Fibroblast of lung (primary cell): ENCODE data around the gene RAB43. TPM values are rescaled to one million over a fixed set of nuclear protein-coding genes. Genes with fewer than 3 reads are reported as not detected.

Source experiments
- DNase-seq, 2 donors: peaks; one replicate each; pipeline versions ENCODE4 v3.0.0 to v3.0.0-alpha.2; 2010; ENCODE audit warnings: low read depth in 2 of 2
- H2AFZ ChIP-seq: 2 replicates; pipeline ENCODE4 v1.5.1; 2012; ENCODE audit warnings: low read length, control low read depth, inconsistent platforms
- H3K27ac ChIP-seq: 2 replicates; pipeline ENCODE4 v1.5.1; 2011; ENCODE audit warnings: low read length, control low read depth; ENCODE audit not compliant: insufficient read depth
- H3K27me3 ChIP-seq: 2 replicates; pipeline ENCODE4 v1.5.1; 2011; ENCODE audit warnings: mild to moderate bottlenecking, low read length; ENCODE audit not compliant: control insufficient read depth, insufficient read depth
- H3K36me3 ChIP-seq: 2 replicates; pipeline ENCODE4 v1.5.1; 2011; ENCODE audit warnings: low read length; ENCODE audit not compliant: control insufficient read depth, insufficient read depth
- H3K4me1 ChIP-seq: 2 replicates; pipeline ENCODE4 v1.5.1; 2011; ENCODE audit warnings: low read length; ENCODE audit not compliant: control insufficient read depth, insufficient read depth; ENCODE audit errors: extremely low read depth
- H3K4me2 ChIP-seq: 2 replicates; pipeline ENCODE4 v1.5.1; 2011; ENCODE audit warnings: low read length, control low read depth; ENCODE audit not compliant: insufficient read depth; ENCODE audit errors: extremely low read depth
- H3K4me3 ChIP-seq, 4 experiments: fragments of 200-600 bp in 1 of 4; sonication (generic) in 1 of 4; replicated peaks in 1 of 4; 2 replicates each; pipeline ENCODE4 v1.5.1; 2011 to 2016; ENCODE audit warnings: low read length in 4 of 4, low read depth in 3 of 4, mild to moderate bottlenecking in 3 of 4, control low read depth in 2 of 4, inconsistent platforms in 1 of 4, mixed read lengths in 1 of 4; ENCODE audit not compliant: insufficient read depth in 1 of 4; ENCODE audit errors: control extremely low read depth in 1 of 4
- H3K79me2 ChIP-seq: 2 replicates; pipeline ENCODE4 v1.5.1; 2012; ENCODE audit warnings: mild to moderate bottlenecking, low read length, inconsistent platforms; ENCODE audit not compliant: control insufficient read depth, insufficient read depth
- H3K9ac ChIP-seq: 2 replicates; pipeline ENCODE4 v1.5.1; 2011; ENCODE audit warnings: mild to moderate bottlenecking, low read length, control low read depth; ENCODE audit not compliant: insufficient read depth
- H3K9me3 ChIP-seq: 2 replicates; pipeline ENCODE4 v1.5.1; 2012; ENCODE audit warnings: low read depth, low read length; ENCODE audit not compliant: control insufficient read depth, insufficient read depth
- H4K20me1 ChIP-seq: 2 replicates; pipeline ENCODE4 v1.5.1; 2011; ENCODE audit warnings: low read length; ENCODE audit not compliant: control insufficient read depth, insufficient read depth; ENCODE audit errors: extremely low read depth
- CTCF ChIP-seq, 2 donors: IDR thresholded peaks in 1 of 2; conservative IDR thresholded peaks in 1 of 2; 1 replicate in 1 of 2; 2 replicates in 1 of 2; pipeline ENCODE4 v1.5.1; 2011 to 2012; ENCODE audit warnings: low read length in 2 of 2, control low read depth in 1 of 2, inconsistent platforms in 1 of 2, low read depth in 1 of 2, mild to moderate bottlenecking in 1 of 2
- EZH2 ChIP-seq: IDR thresholded peaks from 2 replicates; pipeline ENCODE4 v1.5.1; 2012; ENCODE audit warnings: low read length, control low read depth, mild to moderate bottlenecking; ENCODE audit errors: missing control alignments
- polyA plus RNA-seq, 2 donors: library from polyadenylated mRNA; depleted of rRNA in 1 of 2; stranded (reverse) in 1 of 2; unstranded in 1 of 2; fragments of >200 nt; gene quantifications; 2 replicates each; pipeline ENCODE4 v1.2.1, GENCODE V29; 2011 to 2012; ENCODE audit warnings: missing spikeins in 1 of 2
- total RNA-seq: library from RNA; depleted of rRNA; stranded (reverse); fragments of >200 nt; gene quantifications from 2 replicates; pipeline ENCODE4 v1.2.1, GENCODE V29; 2014

Gene RAB43
- total and polyA plus RNA-seq, 2 donors (not counting 1 experiment from before 2014, with no cell fraction given) = 5.7 to 21.5 TPM

- Histone ChIP-seq H3K9ac (no peak overlapping the region), H3K27me3 (no peaks in the 10 kb centered on the region), H3K4me1 (no peaks in the 10 kb centered on the region), H3K36me3 (peaks cover 1% of the 10 kb centered on the region), H3K4me2 (no peak overlapping the region), H3K9me3 (no peaks in the 10 kb centered on the region), H2AFZ (no peak overlapping the region), H3K4me3 (no peak overlapping the region), H3K27ac (no peak overlapping the region), H3K79me2 (peaks cover 3% of the 10 kb centered on the region), H4K20me1 (peaks cover 2% of the 10 kb centered on the region)
- no peak for DNase-seq
- TF ChIP-seq CTCF (conservative IDR thresholded peaks at IDR 0.05 in 1 of 2, IDR thresholded peaks at IDR 0.05 in 1 of 2; ENCODE audit: low read depth in 1 of 2, low read length in 2 of 2) (no peak), EZH2 (no peak)
These were observed 13.8 kb downstream of the RAB43 start for GRCh38 chr3:129107793-129108192.

GRCh38 chr3:129106866-129107565 is 14.6 kb downstream of the RAB43 start:
- Histone ChIP-seq H4K20me1 (peaks cover 2% of the 10 kb centered on the region), H3K36me3 (peaks cover 1% of the 10 kb centered on the region), H3K79me2 (peaks cover 3% of the 10 kb centered on the region), H3K27ac (no peak overlapping the region), H3K27me3 (no peaks in the 10 kb centered on the region), H3K9me3 (no peaks in the 10 kb centered on the region), H3K4me2 (no peak overlapping the region), H2AFZ (no peak overlapping the region), H3K4me1 (no peaks in the 10 kb centered on the region), H3K4me3 (no peak overlapping the region), H3K9ac (no peak overlapping the region)
- no peak for DNase-seq
- TF ChIP-seq CTCF (conservative IDR thresholded peaks at IDR 0.05 in 1 of 2, IDR thresholded peaks at IDR 0.05 in 1 of 2; ENCODE audit: low read depth in 1 of 2, low read length in 2 of 2) (no peak), EZH2 (no peak)

- H3K27me3 ChIP-seq = no peaks in the 10 kb centered on the region
- no peak overlapping the region for H3K4me2 ChIP-seq
- H4K20me1 ChIP-seq = peaks cover 2% of the 10 kb centered on the region
- H3K4me1 ChIP-seq = no peaks in the 10 kb centered on the region
- H3K36me3 ChIP-seq = peaks cover 1% of the 10 kb centered on the region
- no peaks in the 10 kb centered on the region for H3K9me3 ChIP-seq
- no peak for DNase-seq
- H3K79me2 ChIP-seq = peaks cover 3% of the 10 kb centered on the region
- TF ChIP-seq EZH2 (no peak), CTCF (conservative IDR thresholded peaks at IDR 0.05 in 1 of 2, IDR thresholded peaks at IDR 0.05 in 1 of 2; ENCODE audit: low read depth in 1 of 2, low read length in 2 of 2) (no peak)
- H3K9ac ChIP-seq = no peak overlapping the region
- no peak overlapping the region for H3K27ac ChIP-seq
- H2AFZ ChIP-seq = no peak overlapping the region
- no peak overlapping the region for H3K4me3 ChIP-seq
These were observed 15.3 kb downstream of the RAB43 start for GRCh38 chr3:129106320-129106719.
